NCI-H146 treated with DMSO at 0.1 percent for 48 hours (cell line): ENCODE data around the gene SH3RF3.

Experiments
- DNase-seq: peaks from one replicate; lab custom pipeline; 2025; ENCODE audit not compliant: unreplicated experiment; lab: John Stamatoyannopoulos, UW

The SH3RF3 gene

DNA sequence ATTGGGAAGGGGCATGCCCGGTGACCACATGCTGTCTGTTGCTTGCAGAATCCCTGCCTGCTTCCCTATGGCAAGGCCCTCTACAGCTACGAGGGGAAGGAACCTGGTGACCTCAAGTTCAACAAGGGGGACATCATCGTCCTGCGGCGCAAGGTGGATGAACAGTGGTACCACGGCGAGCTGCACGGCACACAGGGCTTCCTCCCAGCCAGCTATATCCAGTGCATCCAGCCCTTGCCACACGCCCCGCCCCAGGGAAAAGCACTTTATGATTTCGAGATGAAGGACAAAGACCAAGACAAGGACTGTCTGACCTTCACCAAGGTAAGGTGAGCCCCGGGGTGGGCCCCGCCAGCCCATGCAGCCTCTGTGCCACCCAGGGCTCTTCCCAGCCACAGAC is 218.6 kb downstream of the SH3RF3 start:
- DNase-seq, result no peak

DNA sequence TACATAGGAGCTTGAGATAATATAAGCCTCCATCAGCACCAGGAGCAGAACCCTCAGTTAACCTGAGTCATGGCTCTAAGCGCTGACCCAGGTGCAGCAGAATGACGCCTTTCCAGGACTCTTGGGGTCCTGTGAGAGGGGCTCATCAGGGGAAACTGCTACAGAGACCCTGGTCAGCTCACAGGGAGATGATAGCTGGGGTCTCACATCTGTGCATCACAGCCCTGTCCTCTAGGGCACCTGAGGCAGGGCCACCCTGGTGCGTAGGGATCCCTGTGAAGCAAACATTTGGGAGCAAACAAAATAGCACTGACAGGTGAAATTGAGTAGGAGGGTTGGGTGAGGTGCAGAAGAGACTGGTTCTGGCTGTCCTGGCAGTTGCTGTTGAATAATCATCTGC is 219.2 kb downstream of the SH3RF3 start:
- no peak for DNase-seq

DNA sequence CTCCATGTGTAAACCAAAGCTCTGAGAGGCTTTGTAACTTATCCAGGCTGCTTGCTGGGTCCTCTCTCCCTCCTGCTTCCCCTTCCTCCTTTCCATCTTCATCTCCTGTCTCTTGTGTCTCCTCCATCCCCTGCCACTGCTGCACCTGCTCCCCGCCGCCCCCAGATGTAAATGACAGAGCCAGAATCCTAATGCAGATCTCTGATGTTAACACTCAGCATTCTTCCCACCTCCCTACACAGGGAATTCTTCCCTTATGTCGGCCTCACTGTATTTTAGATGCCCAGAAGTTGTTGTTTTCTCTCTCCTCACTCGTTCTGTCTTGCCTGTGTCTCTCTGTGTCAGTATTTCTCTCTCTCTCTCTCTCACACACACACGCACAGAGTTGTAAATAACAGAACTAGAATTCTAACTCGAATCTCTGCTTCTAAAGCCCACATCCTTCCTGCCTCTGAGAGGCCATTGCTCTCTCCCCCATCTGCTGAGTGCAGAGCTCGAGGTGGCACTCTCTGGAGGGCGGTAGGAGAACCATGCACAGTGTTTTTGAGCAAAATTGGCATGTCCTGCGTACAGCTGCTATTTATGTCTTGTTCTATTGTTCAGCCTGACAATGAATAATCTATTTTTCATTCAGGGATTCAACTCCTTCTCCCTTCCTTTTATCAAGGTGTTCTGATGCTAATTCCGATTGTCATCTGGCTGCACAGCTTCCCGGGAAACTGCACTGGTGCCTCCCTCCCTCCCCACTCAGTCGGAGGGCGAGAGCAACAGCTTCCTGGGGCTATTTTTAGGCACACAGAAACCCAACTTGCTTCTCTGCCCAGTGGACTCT is 219.9 kb downstream of the SH3RF3 start:
- no peak for DNase-seq

DNA sequence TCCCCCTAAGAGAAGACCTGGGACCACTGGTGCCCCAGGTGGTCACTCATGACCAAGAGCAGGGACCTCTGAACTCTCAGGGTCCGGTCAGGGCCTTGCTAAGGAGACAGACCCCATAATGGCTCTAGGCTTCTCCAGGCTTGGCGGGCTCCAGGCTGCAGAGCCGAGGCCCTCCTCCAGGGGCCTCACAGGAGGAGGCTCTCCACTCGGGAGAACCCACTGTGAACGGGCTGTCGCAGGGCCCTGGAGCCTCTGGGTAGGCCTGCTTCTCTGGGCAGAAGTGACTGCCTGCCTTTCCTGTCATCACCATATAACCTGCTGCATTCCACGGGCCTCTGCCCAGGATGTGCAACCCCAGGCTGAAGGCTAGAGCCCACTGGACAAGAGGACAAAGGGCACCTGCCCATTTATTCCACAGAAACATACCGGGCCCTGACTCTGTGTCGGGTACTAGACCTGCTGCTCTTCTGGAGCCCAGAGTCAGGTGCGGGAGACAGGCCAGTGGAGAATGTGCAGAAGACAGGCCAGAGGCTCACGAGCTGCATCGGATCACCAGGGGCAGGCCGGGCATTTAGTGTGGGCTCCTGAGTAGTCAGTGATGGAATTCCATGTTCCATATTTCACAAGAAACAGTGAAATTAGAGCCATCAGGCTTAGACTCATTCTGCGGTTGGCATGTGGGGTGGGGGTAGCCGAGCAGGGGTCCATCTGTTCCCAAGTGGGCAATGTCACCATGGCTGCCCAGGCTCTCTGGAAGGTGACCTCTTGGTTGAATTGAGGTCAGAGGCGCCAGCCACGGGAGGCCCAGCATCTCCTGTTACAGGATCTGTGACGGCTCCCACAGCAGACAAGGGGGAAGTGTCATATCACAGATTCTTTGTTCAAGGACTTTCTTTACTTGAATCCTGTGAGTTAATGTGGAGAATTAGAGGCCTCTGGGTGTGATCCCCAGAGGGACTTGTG is 220.8 kb downstream of the SH3RF3 start:
- DNase-seq, result no peak

DNA sequence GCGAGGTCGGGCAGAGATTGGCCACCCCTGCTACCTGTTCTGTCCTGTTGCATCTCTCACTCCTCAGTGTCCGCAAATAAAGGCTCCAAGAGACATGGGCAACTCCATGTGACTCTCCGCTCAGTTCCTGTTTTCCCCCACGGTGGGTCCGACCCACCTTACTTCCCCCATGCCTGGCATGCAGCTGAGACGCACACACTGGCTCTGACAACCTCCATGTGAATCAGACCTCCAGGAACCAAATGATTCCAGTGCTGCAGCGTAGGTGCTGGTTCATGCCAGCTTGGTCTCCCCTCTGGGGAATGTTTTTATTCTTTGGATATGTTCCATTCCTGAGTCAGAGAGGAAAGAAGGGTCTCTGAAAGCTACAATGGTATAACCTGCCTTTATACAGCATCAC is 221.5 kb downstream of the SH3RF3 start:
- no peak for DNase-seq

DNA sequence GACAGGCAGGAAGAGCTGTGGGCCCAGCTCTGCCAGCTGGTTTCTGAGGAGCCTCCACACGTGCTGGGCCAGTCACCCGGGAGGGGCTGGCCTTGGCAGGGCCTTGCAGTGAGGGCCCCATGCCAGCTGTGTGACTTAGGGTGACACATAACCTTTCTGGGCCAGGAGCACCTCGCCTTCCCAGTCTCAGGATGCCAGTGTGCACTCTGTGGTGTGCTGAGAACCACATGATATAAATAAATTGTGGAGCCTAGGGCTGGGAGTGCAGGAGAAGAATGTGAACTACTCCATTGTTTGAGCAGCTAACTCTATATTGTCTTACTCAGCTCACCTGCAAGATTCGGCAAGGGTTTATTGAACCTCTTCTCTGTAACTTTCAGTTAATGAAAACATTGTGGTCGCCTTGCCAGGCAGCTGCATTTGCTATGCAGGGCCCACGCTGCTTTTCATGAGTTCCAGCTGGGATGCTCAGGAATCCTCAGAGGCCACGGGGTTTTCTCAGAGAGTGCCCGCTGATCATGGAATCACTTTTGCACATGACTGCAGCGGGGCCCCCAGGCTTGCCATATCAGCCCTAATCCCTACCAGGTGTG is 222.3 kb downstream of the SH3RF3 start:
- DNase-seq, result no peak

DNA sequence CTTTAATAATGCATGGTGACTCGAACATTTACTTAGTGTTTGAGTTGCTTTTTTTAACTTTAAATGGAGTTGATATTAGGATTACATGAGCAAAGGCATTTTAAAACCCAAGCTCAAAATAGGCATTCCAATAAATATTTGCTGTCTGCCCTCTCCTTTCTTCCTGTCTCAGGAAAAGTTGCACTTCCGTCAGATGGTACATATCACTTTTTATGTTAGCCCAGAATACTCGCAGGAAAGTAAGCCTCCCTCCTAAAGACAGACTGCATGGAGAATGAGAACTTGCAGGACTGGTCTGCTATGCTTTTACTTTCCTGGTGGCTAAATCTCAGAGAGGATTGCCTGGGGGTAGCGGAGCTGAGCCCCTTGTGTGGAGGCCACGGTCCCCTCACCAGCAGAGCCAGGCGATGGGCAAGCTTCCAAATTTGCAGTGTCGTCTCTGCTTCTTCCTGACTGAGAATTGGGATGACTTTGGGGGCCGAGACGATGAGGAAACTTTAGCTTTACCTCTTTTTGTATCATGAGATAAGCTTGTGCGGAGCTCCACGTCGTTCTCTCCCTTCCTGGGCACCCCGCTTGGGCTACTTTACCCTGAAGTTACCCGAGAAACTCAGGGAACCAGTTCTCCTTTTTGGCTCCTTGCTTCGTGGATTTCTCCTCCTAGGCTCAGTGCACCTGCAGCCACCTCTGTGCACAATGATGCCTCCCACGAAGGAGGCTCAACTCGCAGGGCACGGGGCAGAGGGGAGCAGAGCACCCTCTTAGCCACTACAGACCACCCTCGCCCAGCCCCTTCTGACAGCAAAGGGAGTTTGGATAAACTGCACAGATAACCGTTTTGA is 223.3 kb downstream of the SH3RF3 start:
- no peak for DNase-seq

DNA sequence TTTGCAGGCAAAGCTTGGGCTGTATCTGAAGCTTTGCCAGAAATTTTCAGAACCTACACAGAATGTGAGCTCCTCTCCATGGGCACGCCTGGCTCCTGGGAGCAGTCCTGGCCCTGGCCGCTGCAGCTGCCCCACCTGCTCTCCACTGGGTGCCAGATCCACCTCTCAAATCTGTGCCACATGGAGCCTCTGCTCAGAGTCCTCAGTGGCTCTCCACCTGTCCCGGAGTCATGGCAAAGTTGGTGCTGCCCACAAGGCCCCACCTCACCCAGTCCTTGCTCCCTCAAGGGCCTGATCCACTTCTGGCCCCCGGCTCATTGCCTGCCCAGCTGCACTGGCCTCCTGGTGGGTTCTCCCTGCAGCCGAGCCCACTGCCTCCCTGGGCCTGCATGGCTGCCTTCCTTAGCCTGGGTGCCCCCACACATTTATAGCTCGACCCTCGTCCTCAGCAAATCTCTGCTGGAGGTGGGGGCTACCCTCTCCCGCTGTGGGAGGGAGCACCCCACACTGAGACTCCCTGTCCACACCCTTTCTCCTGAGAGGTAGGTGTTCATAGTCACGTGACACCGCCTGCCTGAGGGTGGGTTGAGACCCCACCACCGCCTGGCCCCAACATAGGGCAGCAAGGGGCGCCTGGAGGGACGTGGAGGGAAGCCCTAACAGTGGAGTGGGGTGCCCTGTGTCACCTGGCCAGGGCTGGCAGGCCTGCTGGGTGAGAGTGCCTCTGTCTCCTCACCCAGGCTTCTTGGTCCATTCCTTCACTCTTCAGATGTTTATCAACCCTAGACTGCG is 224.1 kb downstream of the SH3RF3 start:
- no peak for DNase-seq

DNA sequence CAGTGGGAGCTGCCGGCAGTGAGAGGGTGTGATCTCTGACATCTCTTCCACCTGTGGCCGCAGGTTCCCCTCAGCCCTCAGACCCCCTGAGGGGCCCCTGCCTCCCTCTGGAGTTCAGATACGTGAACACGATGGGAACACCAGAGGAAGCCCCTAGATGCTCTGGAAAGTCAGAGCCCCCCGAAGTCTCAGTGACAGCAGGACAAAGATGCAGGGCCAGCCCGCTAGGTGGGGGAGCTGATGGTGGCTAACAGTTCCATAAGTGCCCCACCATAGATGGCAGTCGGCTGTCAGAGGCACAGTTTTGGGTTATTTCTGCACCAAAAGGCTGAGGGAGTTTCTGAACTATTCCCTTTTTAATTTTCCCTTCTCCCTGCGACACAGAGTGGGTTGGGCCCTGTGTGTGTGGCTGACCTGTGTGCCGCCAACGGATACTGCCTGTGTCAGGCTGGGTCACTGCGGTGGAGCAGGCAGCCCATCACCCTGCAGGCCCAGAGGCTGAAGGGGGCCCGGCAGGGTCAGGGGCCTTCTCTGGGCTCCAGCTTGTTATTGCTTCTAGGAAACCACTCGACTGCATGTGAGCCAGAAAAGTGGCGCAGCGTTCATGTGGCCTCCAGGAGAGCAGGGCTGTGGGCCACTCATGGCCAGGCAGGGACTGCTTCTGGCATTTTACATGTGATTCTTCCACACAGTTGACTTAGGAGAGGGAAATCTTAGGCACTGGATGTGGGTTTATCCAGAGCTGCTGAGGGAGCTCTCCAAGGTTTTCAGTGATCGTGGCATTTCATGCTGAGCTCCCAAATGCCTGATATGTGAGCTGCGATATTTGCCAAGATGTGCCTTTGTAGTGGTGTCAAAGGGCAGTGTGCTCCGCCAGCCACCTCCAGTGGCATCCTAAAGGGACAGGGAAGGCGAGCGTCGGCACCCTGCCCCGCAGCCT is 225.1 kb downstream of the SH3RF3 start:
- DNase-seq, result no peak

DNA sequence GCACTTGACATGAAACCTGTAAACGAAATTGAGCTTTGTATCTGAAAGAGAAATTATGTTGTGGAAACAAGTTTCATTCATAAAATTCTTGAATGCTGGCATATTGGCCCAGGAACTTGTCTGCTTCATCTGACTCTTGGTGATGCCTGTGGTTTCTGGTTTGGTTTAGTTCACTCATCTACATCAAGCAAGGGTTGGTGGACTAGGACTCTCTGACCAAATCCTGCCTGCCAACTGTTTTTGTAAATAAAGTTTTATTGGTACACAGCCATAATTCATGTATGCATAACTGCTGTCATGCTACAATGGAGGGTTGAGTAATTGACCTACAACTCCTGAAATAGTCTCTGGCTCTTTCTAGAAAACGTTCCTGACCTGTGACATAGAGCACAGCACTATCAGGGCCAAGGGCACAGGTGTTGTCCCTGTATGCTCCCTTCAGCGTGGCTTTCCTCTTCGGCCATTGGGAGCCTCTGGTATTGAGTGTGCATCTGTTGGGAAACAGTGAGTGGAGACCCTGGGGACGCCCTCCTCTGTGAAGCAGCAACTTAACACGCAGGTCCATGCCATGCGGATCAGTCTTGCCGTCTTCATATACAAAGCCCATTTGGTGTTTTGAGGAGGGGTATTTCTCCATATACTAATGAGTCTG is 226.3 kb downstream of the SH3RF3 start:
- DNase-seq, result no peak

DNA sequence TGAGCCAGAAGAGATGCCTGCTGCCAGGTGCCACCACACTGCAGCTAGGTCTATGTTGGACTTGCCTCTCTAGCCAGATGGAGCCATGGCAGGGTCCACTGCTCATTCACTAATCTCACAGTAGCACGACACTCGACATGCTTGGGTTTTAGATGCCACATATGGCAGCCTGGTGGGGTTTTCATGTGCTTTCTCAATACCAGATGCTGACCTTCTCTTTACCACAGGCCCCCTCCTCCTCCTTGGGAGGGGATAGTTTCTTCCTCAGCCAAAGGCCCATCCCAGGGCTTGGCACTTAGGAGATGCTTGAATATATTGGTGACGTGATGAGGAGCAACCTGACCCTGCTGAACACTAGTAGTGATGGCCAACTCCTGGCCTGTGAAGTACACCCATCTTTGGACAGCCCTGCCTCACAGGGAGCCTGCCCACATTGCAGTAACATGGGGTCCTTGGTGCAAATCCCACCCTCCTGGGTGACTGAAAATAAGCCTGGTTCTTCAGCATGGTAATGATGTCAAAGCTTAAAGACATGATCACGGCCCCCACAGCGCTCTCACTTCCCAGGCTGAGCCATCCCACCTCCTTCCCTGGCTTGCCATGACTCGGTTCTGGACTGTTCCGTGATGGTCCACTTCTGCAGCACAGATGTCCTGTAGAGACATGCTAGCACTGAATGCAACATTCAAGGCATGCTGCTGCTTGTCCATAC is 227.5 kb downstream of the SH3RF3 start:
- no peak for DNase-seq

DNA sequence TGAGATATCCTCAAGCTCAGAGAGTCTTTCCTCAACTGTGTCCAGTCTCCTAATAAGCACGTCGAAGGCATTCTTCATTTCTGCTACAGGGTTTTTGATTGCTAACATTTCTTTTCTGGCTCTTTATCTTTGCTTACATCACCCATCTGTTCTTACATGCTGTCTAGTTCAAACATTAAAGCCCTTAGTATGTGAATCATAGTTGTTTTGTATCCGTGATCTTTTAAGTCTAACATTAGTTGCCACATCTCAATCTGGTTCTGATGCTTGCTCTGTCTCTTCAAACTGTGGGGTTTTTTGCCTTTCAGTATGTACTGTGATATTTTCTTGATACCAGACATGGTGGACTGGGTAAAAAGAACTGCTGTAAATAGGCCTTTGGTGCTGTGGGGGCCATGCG is 235.2 kb downstream of the SH3RF3 start:
- DNase-seq, result no peak

DNA sequence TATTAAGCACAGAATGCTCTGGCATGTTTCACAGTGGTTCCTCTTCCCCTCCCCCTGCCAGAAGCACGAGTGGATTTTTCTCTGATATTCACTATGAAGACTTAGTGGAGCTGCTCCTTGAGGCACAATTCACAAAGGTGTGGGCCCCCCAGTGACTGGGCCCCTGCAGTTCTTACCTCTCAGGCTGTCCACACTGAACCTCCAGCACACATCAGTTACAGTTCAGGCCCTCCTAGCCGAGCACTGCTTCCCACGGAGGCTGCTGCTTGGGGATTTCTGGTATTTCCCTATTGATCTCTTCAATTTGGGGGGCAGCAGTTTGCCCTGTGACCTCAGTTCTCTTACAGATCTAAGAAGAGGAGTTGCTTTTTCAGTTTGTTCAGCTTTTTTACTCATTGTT is 236.1 kb downstream of the SH3RF3 start:
- DNase-seq, result no peak

DNA sequence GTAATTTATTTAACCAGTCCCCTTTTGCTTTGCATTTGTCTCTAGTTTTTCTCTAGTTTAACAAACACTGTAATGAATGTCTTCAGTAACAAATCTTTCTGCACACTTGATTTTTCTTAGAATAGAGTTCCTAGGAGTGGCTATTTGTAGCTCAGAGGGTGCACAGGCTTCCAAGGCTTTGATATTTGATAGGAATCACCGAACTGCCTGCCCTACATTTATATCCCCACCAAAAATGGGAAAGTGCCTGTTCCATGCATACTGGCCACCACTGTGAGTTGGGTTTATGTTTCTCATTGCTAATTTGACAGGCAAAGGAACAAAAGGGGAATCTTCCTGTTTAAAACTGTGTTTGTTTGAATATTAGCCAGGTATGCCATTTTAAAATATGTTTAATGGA is 238.7 kb downstream of the SH3RF3 start:
- no peak for DNase-seq

DNA sequence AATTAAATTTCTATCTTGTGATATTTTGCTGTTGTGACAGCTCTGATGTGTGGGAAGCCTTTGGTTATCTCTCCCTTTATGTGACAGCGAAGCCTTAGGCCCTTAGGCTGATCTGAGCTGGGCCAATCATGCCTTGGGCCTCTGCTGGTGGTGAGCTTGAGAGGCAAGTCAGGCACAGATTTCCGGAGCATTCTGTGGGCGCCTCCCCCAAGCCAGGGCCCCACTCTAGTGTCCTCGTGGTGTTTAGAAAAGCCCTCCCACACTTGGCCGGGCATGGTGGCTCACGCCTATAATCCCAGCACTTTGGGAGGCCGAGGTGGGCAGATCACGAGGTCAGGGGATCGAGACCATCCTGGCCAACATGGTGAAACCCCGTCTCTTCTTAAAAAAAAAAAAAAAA is 239.8 kb downstream of the SH3RF3 start:
- DNase-seq, result no peak

DNA sequence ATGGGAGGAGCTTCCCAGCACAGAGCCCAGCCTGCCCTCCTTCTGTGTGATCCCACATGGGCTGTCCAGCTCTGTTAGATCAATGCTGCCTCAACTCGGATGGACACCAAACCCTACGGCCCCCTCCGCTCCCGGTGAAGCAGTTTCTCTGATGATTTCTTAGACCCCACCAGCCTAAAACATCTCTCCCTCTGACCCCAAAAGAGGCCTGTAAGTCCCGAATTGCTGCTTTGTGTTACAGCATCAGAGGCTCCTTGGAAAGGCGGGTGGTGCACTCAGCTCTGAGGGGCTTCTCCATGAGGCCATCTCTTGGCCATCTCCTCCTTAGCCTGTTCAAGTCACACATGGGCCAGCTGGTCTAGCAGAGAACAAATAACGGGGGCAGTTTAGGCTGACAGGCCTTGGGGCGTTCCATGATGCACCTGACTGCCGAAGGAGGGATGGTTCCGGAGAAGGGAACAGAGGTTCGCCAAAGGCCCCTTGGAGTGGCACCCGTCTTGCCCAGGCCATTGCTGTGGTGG is 240.7 kb downstream of the SH3RF3 start:
- no peak for DNase-seq

DNA sequence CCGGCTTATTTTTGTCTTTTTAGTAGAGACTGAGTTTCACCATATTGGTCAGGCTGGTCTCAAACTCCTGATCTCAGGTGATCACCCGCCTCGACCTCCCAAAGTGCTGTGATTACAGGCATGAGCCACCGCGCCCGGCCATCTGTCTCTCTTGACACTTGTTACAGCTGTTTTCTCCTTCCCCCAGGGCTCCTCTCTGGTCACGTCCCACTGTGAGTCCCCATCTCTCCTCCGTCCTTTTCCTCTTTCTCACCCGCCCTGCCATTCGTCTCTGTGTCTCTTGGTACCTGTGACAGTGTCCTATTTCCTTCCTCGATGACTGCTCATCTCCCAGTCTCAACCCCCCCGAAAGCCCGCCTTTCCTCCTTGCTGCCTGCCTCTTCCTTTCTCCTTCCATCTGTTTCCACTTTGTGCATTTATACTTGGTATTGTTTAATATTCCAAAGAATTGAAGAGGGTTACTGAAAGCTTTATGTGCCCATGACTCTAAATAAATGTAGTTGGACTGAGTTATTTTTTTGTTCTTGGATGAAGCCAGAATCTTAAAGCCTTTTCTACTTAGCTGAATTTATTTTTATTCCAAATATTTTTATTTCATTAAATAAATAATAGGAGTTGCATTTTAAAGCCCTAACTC is 241.5 kb downstream of the SH3RF3 start:
- DNase-seq, result no peak
